HCT116 (cell line): ENCODE data around the gene ZBTB2. TPM values are rescaled to one million over a fixed set of nuclear protein-coding genes. Genes with fewer than 3 reads are reported as not detected.
A peak's percentile ranks its signal among the peaks of the same experiment; 100 is the strongest.

Source experiments
- ATAC-seq: fragments of 200-7000 bp; cut with Tn5 transposase; 2 replicates; pipeline ENCODE4 v1.9.1; 2020; ENCODE audit warnings: mild to moderate bottlenecking, moderate library complexity
- BruUV-seq: library from RNA; stranded (reverse); fragments of 400-500 nt; replicated peaks from 2 replicates; lab custom pipeline; 2021; lab: Mats Ljungman, UMichigan
- CTCF ChIA-PET: fragments of 300-600 bp; sonication (Branson Sonifier 250); formaldehyde crosslinking; loops from one replicate; lab custom pipeline; 2021; ENCODE audit warnings: antibody characterized with exemption; lab: Charles Lee
- POLR2A ChIA-PET: fragments of 300-600, 350-600 bp; sonication (Branson Sonifier 250); formaldehyde crosslinking; loops from one replicate; lab custom pipeline; 2021; ENCODE audit warnings: antibody characterized with exemption; lab: Charles Lee
- RAD21 ChIA-PET, 2 experiments: fragments of 300-600 bp; sonication (Branson Sonifier 250); formaldehyde crosslinking; loops; one replicate each; lab custom pipeline; 2023; ENCODE audit warnings: low total read pairs in 2 of 2; ENCODE audit not compliant: uncharacterized antibody in 2 of 2, unreplicated experiment in 2 of 2, low non-redundant PET in 1 of 2; lab: Charles Lee
- DNase-seq: peaks from one replicate; pipeline ENCODE4 v3.0.0-alpha.2; 2010; ENCODE audit warnings: low read depth, low spot score
- H2AFZ ChIP-seq: fragments of 200-600 bp; shearing (Covaris generic), sonication (generic); 2 replicates; pipeline ENCODE4 v1.6.1; 2017; ENCODE audit warnings: low read depth, mixed run types, mixed read lengths, antibody characterized with exemption, low read length; ENCODE audit not compliant: poor library complexity, severe bottlenecking
- H3K27ac ChIP-seq: 2 replicates; pipeline ENCODE4 v1.5.1; 2012; ENCODE audit warnings: low read depth, low read length
- H3K27me3 ChIP-seq: fragments of 200-600 bp; sonication (generic); 2 replicates; pipeline ENCODE4 v1.6.1; 2016; ENCODE audit warnings: mixed run types, low read length, mixed read lengths; ENCODE audit not compliant: insufficient read depth
- H3K36me3 ChIP-seq, 2 experiments: fragments of 200-500 bp in 1 of 2; fragments of 200-600 bp in 1 of 2; sonication (Bioruptor generic) in 1 of 2; sonication (generic) in 1 of 2; 2 replicates each; pipeline versions ENCODE4 v1.5.1 to v1.6.1; 2014 to 2016; ENCODE audit warnings: low read length in 2 of 2, inconsistent platforms in 1 of 2, mixed read lengths in 1 of 2, mixed run types in 1 of 2; ENCODE audit not compliant: insufficient read depth in 2 of 2, control insufficient read depth in 1 of 2
- H3K4me1 ChIP-seq, 2 experiments: fragments of 200-600 bp in 1 of 2; sonication (generic) in 1 of 2; 2 replicates each; pipeline versions ENCODE4 v1.5.1 to v1.6.1; 2012 to 2017; ENCODE audit warnings: low read length in 2 of 2, inconsistent platforms in 1 of 2, mild to moderate bottlenecking in 1 of 2, mixed read lengths in 1 of 2, mixed run types in 1 of 2, moderate library complexity in 1 of 2; ENCODE audit not compliant: insufficient read depth in 2 of 2, control insufficient read depth in 1 of 2
- H3K4me2 ChIP-seq: fragments of 200-600 bp; sonication (generic); 2 replicates; pipeline ENCODE4 v1.6.1; 2017; ENCODE audit warnings: mixed run types, low read length, mixed read lengths
- H3K4me3 ChIP-seq, 2 experiments: fragments of 200-600 bp in 1 of 2; sonication (generic) in 1 of 2; replicated peaks in 1 of 2; 2 replicates each; pipeline ENCODE4 v1.5.1; 2011 to 2016; ENCODE audit warnings: low read length in 2 of 2, control low read depth in 1 of 2, low read depth in 1 of 2, mild to moderate bottlenecking in 1 of 2, mixed read lengths in 1 of 2, mixed run types in 1 of 2
- H3K79me2 ChIP-seq: fragments of 200-600 bp; sonication (generic); 2 replicates; pipeline ENCODE4 v1.6.1; 2017; ENCODE audit warnings: mild to moderate bottlenecking, mixed run types, low read length, moderate library complexity, mixed read lengths; ENCODE audit not compliant: insufficient read depth
- H3K9ac ChIP-seq: fragments of 200-600 bp; sonication (generic); 2 replicates; pipeline ENCODE4 v1.6.1; 2016; ENCODE audit warnings: low read length, mixed read lengths
- H3K9me2 ChIP-seq: fragments of 200-600 bp; sonication (generic), shearing (Covaris generic); 2 replicates; pipeline ENCODE4 v1.6.1; 2017; ENCODE audit warnings: mixed run types, mild to moderate bottlenecking, moderate library complexity; ENCODE audit not compliant: insufficient read depth
- H3K9me3 ChIP-seq, 2 experiments: fragments of 200-500 bp in 1 of 2; fragments of 200-600 bp in 1 of 2; sonication (Bioruptor generic) in 1 of 2; sonication (generic) in 1 of 2; 2 replicates each; pipeline ENCODE4 v1.6.1; 2014 to 2017; ENCODE audit warnings: low read length in 2 of 2, mixed read lengths in 2 of 2, inconsistent platforms in 1 of 2, low read depth in 1 of 2, mild to moderate bottlenecking in 1 of 2, mixed run types in 1 of 2, moderate library complexity in 1 of 2; ENCODE audit not compliant: control insufficient read depth in 1 of 2, insufficient read depth in 1 of 2
- H4K20me1 ChIP-seq: fragments of 200-600 bp; sonication (generic), shearing (Covaris generic); 2 replicates; pipeline ENCODE4 v1.6.1; 2017; ENCODE audit warnings: mixed run types, mild to moderate bottlenecking, moderate library complexity; ENCODE audit not compliant: insufficient read depth
- CBX3 ChIP-seq: IDR thresholded peaks from 2 replicates; pipeline ENCODE4 v1.6.1; 2012; ENCODE audit warnings: low read depth
- ELF1 ChIP-seq: IDR thresholded peaks from 2 replicates; pipeline ENCODE4 v1.6.1; 2012; ENCODE audit warnings: low read depth, borderline replicate concordance
- FOSL1 ChIP-seq: IDR thresholded peaks from 2 replicates; pipeline ENCODE4 v1.6.1; 2012; ENCODE audit warnings: low read depth
- MAX ChIP-seq: IDR thresholded peaks from 2 replicates; pipeline ENCODE4 v1.6.1; 2012
- POLR2AphosphoS5 ChIP-seq: IDR thresholded peaks from 2 replicates; pipeline ENCODE4 v1.6.1; 2011; ENCODE audit warnings: mild to moderate bottlenecking, low read depth, low read length, moderate library complexity
- RAD21 ChIP-seq: IDR thresholded peaks from 2 replicates; pipeline ENCODE4 v1.6.1; 2012; ENCODE audit warnings: low read depth, mild to moderate bottlenecking
- REST ChIP-seq: IDR thresholded peaks from 2 replicates; pipeline ENCODE4 v1.6.1; 2012; ENCODE audit warnings: low read depth
- SIN3A ChIP-seq: IDR thresholded peaks from 2 replicates; pipeline ENCODE4 v1.6.1; 2012; ENCODE audit warnings: low read depth
- intact Hi-C: fragments of 100-400 bp; cut with micrococcal nuclease; formaldehyde crosslinking; loops from 2 replicates; pipeline ENCODE4 v1.10.0; 2022
- total RNA-seq: library from RNA; stranded (reverse); gene quantifications from one replicate; pipeline ENCODE4 v1.2.1, GENCODE V29; 2021; ENCODE audit not compliant: unreplicated experiment
- TF ChIP-seq, protein P1 (sequence below): IDR thresholded peaks from 2 replicates; pipeline ENCODE4 v1.6.1; 2012
- TF ChIP-seq, protein P2 (sequence below), 3 experiments: fragments of 200-600 bp in 1 of 3; sonication (generic) in 1 of 3; IDR thresholded peaks in 2 of 3; conservative IDR thresholded peaks in 1 of 3; 2 replicates each; pipeline ENCODE4 v1.5.1; 2012 to 2017; ENCODE audit warnings: low read depth in 2 of 3, low read length in 2 of 3, antibody characterized with exemption in 1 of 3, borderline replicate concordance in 1 of 3, control low read depth in 1 of 3, mild to moderate bottlenecking in 1 of 3, mixed read lengths in 1 of 3, mixed run types in 1 of 3, moderate library complexity in 1 of 3; ENCODE audit not compliant: insufficient read depth in 1 of 3

ZBTB2 gene
- total RNA-seq, 1 experiment from 2014 or later: 12.5 TPM

GRCh38 chr6:151335930-151336329 is 55.4 kb downstream of the ZBTB2 start:
- Histone ChIP-seq H3K9me3 (no peaks in the 10 kb centered on the region), H4K20me1 (peaks cover 55% of the 10 kb centered on the region), H2AFZ (no peak overlapping the region), H3K27ac (no peak overlapping the region), H3K36me3 (peaks cover 14 to 74% of the 10 kb centered on the region in 2 experiments; a peak in 3 of 4 replicates), H3K4me3 (no peak overlapping the region), H3K9me2 (no peaks in the 10 kb centered on the region), H3K4me1 (peaks cover under 1 to 31% of the 10 kb centered on the region in 2 experiments; a peak in 3 of 4 replicates)
- CTCF ChIA-PET: interaction anchor here (1.6 kb wide), 1 partner anchor 12 kb away, joined by 6 read pairs; no protein-coding TSS in a partner anchor
- POLR2A ChIA-PET: no interaction called here
- no peak for ATAC-seq
- TF ChIP-seq, protein P1, sequence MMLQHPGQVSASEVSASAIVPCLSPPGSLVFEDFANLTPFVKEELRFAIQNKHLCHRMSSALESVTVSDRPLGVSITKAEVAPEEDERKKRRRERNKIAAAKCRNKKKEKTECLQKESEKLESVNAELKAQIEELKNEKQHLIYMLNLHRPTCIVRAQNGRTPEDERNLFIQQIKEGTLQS: no peak
- no peak for TF ChIP-seq FOSL1
- no peak for TF ChIP-seq SIN3A
- 0 out of 2 replicates have a peak, but pooled peaks have one; percentile 17 for TF ChIP-seq MAX
- TF ChIP-seq POLR2AphosphoS5: no peak; the same call in 1 of the 2 replicates
- TF ChIP-seq CBX3: no peak
- TF ChIP-seq RAD21: no peak
- TF ChIP-seq ELF1: no peak
- TF ChIP-seq, all 23 proteins: peak for 1
- Histone ChIP-seq H3K4me2 (no peak overlapping the region), H3K9ac (no peak overlapping the region), H3K27me3 (no peaks in the 10 kb centered on the region), H3K79me2 (peaks cover 100% of the 10 kb centered on the region)
- no peak for DNase-seq
- intact Hi-C loops: loop anchor here (2.0 kb wide), 1 partner anchor 519 kb away; no protein-coding TSS in a partner anchor
- RAD21 ChIA-PET: no interaction called here
- BruUV-seq: no TSS peak

- ATAC-seq (no peak), DNase-seq (no peak)
- Histone ChIP-seq H3K4me1 (peaks cover 6 to 74% of the 10 kb centered on the region in 2 experiments; a peak in 3 of 4 replicates), H2AFZ (no peak overlapping the region), H3K79me2 (peaks cover 99% of the 10 kb centered on the region), H3K4me3 (no peak overlapping the region), H3K9me3 (no peaks in the 10 kb centered on the region), H4K20me1 (peaks cover 32% of the 10 kb centered on the region), H3K27ac (peak overlapping the region; percentile 69), H3K9ac (peak overlapping the region; percentile 30; the same call in 1 of the 2 replicates), H3K9me2 (no peaks in the 10 kb centered on the region), H3K27me3 (no peaks in the 10 kb centered on the region), H3K36me3 (peaks cover 4 to 45% of the 10 kb centered on the region in 2 experiments; a peak in 3 of 4 replicates), H3K4me2 (0 out of 2 replicates have a peak overlapping the region, but pooled peaks have one; percentile 16)
- no TSS peak for BruUV-seq
- intact Hi-C loops: no loop called here
- ChIA-PET RAD21 (no interaction called here), POLR2A (no interaction called here), CTCF (interaction anchor here (2.0 kb wide), 1 partner anchor 438 kb away, joined by 4 read pairs; no protein-coding TSS in a partner anchor)
- TF ChIP-seq, protein P2, sequence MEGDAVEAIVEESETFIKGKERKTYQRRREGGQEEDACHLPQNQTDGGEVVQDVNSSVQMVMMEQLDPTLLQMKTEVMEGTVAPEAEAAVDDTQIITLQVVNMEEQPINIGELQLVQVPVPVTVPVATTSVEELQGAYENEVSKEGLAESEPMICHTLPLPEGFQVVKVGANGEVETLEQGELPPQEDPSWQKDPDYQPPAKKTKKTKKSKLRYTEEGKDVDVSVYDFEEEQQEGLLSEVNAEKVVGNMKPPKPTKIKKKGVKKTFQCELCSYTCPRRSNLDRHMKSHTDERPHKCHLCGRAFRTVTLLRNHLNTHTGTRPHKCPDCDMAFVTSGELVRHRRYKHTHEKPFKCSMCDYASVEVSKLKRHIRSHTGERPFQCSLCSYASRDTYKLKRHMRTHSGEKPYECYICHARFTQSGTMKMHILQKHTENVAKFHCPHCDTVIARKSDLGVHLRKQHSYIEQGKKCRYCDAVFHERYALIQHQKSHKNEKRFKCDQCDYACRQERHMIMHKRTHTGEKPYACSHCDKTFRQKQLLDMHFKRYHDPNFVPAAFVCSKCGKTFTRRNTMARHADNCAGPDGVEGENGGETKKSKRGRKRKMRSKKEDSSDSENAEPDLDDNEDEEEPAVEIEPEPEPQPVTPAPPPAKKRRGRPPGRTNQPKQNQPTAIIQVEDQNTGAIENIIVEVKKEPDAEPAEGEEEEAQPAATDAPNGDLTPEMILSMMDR (IDR thresholded peaks at IDR 0.05 in 2 of 3, conservative IDR thresholded peaks at IDR 0.05 in 1 of 3; ENCODE audit: borderline replicate concordance in 1 of 3, insufficient read depth in 1 of 3, low read depth in 2 of 3, low read length in 2 of 3): no peak
- TF ChIP-seq REST: no peak
These were observed 61.1 kb downstream of the ZBTB2 start for GRCh38 chr6:151330130-151330696.
